GM21576 (cell line): ENCODE results near the gene KRT12.
"Not testable (repeated sequence)": the region's sequence is repeated elsewhere in the genome, so short reads cannot be mapped to it uniquely, and the experiment has no call there.

Experiments used
- ATAC-seq: cut with Tn5 transposase; IDR thresholded peaks from one replicate; pipeline ENCODE4 v1.9.1; 2021; ENCODE audit warnings: mild to moderate bottlenecking, moderate library complexity; ENCODE audit not compliant: unreplicated experiment

The KRT12 gene

DNA sequence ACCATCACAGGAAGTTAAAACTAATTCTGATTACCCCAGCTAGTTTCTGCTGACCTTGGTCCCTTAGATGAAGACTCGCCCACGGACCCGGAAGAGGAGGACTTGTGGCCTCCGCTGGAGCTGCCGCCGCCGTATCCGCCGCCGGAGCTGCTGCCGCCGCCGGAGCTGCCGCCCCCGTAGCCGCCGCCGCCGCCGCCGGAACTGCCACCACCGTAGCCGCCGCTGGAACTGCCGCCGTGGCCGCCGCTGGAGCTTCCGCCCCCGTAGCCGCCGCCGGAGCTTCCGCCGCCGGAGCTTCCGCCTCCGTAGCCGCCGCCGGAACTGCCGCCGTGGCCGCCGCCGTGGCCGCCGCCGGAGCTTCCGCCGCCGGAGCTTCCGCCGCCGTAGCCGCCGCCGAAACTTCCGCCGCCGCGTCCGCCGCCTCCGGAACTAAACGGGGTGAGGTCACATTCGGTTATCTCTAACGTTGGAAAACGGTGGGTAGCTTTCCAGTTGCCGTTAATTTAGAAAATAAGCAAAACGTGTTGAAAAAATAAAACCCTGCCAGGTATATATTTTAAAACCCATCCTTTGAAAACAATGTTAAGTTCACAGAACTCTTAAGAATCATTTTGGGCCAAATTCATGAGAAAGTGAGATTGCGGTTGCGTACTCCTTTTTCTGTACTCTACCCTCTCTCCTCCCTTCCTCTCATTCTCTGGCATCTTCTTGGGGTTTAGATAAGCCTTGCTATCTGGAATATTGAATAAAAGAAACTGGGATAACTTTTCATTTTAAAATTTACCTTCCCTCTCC lies 48.1 kb downstream of the KRT12 start:
- peak; percentile 73 for ATAC-seq

DNA sequence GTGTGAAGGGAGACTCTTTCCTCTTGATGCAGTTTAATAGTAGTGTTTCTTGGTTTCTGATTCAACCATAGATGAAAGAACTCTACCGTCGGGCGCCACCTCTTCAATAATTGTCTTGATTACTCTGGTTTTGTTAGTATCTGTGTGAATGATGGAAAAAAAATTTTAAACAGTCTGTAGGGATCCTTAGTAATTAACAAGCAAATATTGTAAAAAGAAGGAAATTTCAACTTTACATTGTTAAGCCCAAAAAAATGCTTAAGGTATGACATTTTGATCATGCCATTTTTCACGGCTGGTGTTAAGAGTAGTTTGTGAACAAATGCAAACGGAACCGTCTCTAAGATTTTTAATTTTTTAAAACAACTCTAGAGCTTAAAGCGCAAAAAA lies 48.7 kb downstream of the KRT12 start:
- ATAC-seq: no peak

DNA sequence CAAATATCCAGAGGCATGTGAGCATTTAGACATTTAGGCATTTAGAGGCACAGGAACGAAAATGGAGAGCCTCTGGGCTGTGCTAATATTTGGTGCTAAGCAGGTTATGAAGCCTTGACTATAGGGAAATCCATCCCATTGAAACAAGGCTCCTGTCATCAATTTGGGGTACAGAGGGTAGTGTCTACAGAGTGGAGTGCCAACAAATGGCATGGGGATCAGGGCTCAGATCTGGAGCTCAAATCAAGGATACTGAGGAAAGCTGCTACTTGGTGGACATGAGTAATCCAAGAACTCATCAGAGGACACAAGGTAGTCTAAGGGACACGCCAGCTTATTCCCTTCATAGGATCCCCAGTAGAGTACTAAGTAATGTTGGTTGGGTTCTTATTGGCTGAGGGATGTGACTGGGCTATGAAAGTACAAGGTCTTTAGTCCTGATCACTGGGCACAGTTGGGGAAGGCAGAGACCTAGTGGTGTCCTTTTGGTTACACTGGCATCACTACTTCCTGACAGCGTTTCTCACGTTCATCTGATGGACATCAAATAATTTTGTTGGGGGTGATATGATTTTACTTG lies 49.8 kb downstream of the KRT12 start:
- no peak for ATAC-seq

DNA sequence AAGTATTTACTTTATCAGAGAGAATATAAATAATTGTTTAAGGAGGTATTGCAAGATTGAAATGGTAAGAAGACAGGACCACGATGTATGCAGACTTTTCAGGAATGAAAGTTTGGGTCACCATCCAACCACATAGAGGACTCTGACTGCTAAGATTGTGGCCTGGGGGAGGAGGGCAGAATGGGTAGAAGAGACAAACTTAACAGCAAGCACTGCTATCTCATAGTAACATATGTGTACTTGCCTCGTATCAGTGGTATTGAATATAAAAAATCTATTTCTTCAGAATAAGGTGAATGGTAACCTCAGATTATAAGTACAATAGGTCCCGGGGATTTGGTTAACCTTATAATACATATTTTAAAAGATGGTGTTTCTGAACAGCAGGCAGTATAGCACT lies 50.5 kb downstream of the KRT12 start:
- no peak for ATAC-seq

DNA sequence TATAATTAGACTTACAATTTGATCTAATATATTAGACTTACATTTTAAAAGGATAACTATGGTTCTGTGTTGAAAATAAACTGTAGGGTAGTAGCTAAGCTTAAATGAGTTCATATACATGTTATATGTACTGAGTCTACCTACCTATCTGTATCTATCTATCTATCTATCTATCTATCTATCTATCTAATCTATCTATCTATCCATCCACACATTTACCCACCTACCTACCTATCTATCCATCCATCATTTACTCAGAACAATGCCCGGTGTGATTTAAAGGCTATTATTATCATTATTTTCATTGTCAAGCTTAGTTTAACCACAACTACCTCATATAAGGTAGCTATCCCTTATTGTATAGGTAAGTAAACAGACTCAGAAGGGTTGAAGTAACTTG lies 51.6 kb downstream of the KRT12 start:
- ATAC-seq: no peak

DNA sequence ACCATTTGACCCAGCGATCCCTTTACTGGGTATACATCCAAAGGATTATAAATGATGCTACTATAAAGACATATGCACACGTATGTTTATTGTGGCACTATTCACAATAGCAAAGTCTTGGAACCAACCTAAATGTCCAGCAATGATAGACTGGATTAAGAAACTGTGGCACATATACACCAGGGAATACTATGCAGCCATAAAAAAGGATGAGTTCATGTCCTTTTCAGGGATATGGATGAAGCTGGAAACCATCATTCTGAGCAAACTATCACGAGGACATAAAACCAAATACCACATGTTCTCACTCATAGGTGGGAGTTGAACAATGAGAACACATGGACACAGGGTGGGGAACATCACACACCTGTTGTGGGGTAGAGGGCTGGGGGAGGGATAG lies 52.4 kb downstream of the KRT12 start:
- not testable (repeated sequence) for ATAC-seq

DNA sequence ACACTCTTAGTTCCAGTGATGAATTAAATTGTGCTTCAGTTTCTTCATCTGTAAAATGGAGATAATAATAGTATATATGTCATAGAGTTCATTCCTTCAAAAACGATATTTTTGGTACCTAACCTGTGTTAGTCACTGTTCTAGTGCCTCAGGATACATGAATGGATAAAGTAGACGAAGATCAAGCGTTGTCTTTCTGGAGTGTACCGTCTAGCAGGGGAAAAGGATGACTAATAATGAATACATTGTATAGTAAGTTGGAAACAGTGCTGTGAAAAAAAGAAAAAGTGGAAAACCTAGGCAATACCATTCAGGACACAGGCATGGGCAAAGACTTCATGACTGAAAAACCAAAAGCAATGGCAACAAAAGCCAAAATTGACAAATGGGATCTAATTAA lies 53.2 kb downstream of the KRT12 start:
- no peak for ATAC-seq

DNA sequence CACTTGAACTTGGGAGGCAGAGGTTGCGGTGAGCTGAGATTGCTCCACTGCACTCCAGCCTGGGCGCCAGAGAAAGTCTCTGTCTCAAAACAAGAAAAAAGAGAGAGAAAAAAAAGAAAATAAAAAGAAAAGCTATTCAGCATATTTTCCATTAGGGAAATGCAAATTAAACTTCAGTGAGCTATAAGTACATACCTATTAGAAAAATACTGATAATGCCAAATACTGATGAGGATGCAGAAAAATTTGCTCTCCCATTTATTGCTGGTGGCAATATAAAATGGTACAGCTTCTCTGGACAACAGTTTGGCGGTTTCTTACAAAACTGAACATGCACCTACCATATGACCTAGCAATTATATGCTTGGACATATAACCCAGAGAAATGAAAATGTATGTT lies 54.4 kb downstream of the KRT12 start:
- ATAC-seq: no peak
